ENCODE results near the gene ZBTB34. TPM values are rescaled to one million over a fixed set of nuclear protein-coding genes. Genes with fewer than 3 reads are reported as not detected.

ZBTB34 gene
- polyA plus RNA-seq, 1 donor from 2014 or later: 19.5 TPM

- Histone ChIP-seq H3K4me3 (ENCODE audit: low read length) (no peak overlapping the region), H3K27ac (ENCODE audit: low read length) (no peak overlapping the region), H2AFZ (ENCODE audit: low read depth, low read length) (no peak overlapping the region)
Measured at GRCh38 chr9:126880947-126881332, 20.5 kb downstream of the ZBTB34 start.

DNA sequence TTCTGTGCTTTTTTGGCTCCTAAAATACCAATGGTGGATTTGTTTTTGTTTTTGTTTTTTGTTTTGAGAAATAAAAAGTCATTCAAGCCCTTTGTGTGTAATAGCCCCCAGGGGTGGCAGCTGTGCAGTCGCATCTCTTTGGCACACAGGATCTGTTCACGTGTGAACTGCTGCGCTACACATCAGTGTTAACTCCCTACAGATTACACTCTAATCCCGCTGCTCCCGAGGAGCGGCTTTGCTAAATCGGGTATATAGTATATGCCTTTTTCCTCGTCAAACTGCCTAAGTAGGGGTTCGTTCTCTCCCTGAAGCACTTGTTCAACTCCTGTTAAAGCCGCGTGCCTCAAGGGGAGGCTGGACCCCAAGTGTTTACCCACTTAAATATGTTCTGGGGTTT lies 22.3 kb downstream of the ZBTB34 start:
- H3K9me2 ChIP-seq (ENCODE audit: insufficient read depth, low read length): no peaks in the 10 kb centered on the region
- H3K79me2 ChIP-seq (replicated peaks; ENCODE audit: insufficient read depth, low read length): no peaks in the 10 kb centered on the region
- no peaks in the 10 kb centered on the region for H3F3A ChIP-seq (ENCODE audit: insufficient read depth, low read length, poor library complexity, severe bottlenecking)
- H3K27me3 ChIP-seq (ENCODE audit: insufficient read depth, low read depth, low read length): no peaks in the 10 kb centered on the region
- H3K4me3 ChIP-seq (ENCODE audit: low read length): no peak overlapping the region
- no peaks in the 10 kb centered on the region for H3K36me3 ChIP-seq (ENCODE audit: insufficient read depth, low read length)
- TF ChIP-seq RAD21 (conservative IDR thresholded peaks at IDR 0.05) (no peak), POLR2AphosphoS5 (IDR thresholded peaks at IDR 0.05) (no peak), TAF1 (IDR thresholded peaks at IDR 0.05; ENCODE audit: low read depth) (no peak), EP300 (conservative IDR thresholded peaks at IDR 0.05; ENCODE audit: poor library complexity, severe bottlenecking) (no peak), SMC3 (conservative IDR thresholded peaks at IDR 0.05; ENCODE audit: poor library complexity) (no peak), REST (IDR thresholded peaks at IDR 0.05; ENCODE audit: borderline replicate concordance) (no peak), MXI1 (conservative IDR thresholded peaks at IDR 0.05; ENCODE audit: poor library complexity, severe bottlenecking) (no peak)
- no peak overlapping the region for H3K4me2 ChIP-seq (ENCODE audit: low read length)
- H4K20me1 ChIP-seq (ENCODE audit: insufficient read depth): no peaks in the 10 kb centered on the region
- H2AFZ ChIP-seq (ENCODE audit: low read depth, low read length): no peak overlapping the region
- H3K9ac ChIP-seq (ENCODE audit: low read length): no peak overlapping the region
- H3K27ac ChIP-seq (ENCODE audit: low read length): no peak overlapping the region
- H3K9me3 ChIP-seq (ENCODE audit: low read length): no peaks in the 10 kb centered on the region

More at GRCh38 chr9:126880947-126881332, 20.5 kb downstream of the ZBTB34 start:
- H3K9me2 ChIP-seq (ENCODE audit: insufficient read depth, low read length): no peaks in the 10 kb centered on the region
- H3F3A ChIP-seq (ENCODE audit: insufficient read depth, low read length, poor library complexity, severe bottlenecking): no peaks in the 10 kb centered on the region
- H3K9me3 ChIP-seq (ENCODE audit: low read length): no peaks in the 10 kb centered on the region
- no peaks in the 10 kb centered on the region for H4K20me1 ChIP-seq (ENCODE audit: insufficient read depth)
- H3K4me2 ChIP-seq (ENCODE audit: low read length): no peak overlapping the region
- H3K36me3 ChIP-seq (ENCODE audit: insufficient read depth, low read length): no peaks in the 10 kb centered on the region
- H3K9ac ChIP-seq (ENCODE audit: low read length): no peak overlapping the region
- H3K79me2 ChIP-seq (replicated peaks; ENCODE audit: insufficient read depth, low read length): no peaks in the 10 kb centered on the region
- TF ChIP-seq MXI1 (conservative IDR thresholded peaks at IDR 0.05; ENCODE audit: poor library complexity, severe bottlenecking) (no peak), POLR2AphosphoS5 (IDR thresholded peaks at IDR 0.05) (no peak), SMC3 (conservative IDR thresholded peaks at IDR 0.05; ENCODE audit: poor library complexity) (no peak), EP300 (conservative IDR thresholded peaks at IDR 0.05; ENCODE audit: poor library complexity, severe bottlenecking) (no peak)
- H3K27me3 ChIP-seq (ENCODE audit: insufficient read depth, low read depth, low read length): no peaks in the 10 kb centered on the region

- Histone ChIP-seq H3K36me3 (ENCODE audit: insufficient read depth, low read length) (no peaks in the 10 kb centered on the region), H3F3A (ENCODE audit: insufficient read depth, low read length, poor library complexity, severe bottlenecking) (no peaks in the 10 kb centered on the region), H3K4me3 (ENCODE audit: low read length) (no peak overlapping the region), H3K4me2 (ENCODE audit: low read length) (no peak overlapping the region), H3K9me3 (ENCODE audit: low read length) (no peaks in the 10 kb centered on the region), H3K9ac (ENCODE audit: low read length) (no peak overlapping the region), H3K27ac (ENCODE audit: low read length) (no peak overlapping the region), H3K9me2 (ENCODE audit: insufficient read depth, low read length) (no peaks in the 10 kb centered on the region), H3K27me3 (ENCODE audit: insufficient read depth, low read depth, low read length) (no peaks in the 10 kb centered on the region), H2AFZ (ENCODE audit: low read depth, low read length) (no peak overlapping the region), H3K79me2 (replicated peaks; ENCODE audit: insufficient read depth, low read length) (no peaks in the 10 kb centered on the region), H4K20me1 (ENCODE audit: insufficient read depth) (no peaks in the 10 kb centered on the region)
- TF ChIP-seq RAD21 (conservative IDR thresholded peaks at IDR 0.05): no peak
- no peak for TF ChIP-seq MXI1 (conservative IDR thresholded peaks at IDR 0.05; ENCODE audit: poor library complexity, severe bottlenecking)
- no peak for TF ChIP-seq TAF1 (IDR thresholded peaks at IDR 0.05; ENCODE audit: low read depth)
- TF ChIP-seq, protein P1, sequence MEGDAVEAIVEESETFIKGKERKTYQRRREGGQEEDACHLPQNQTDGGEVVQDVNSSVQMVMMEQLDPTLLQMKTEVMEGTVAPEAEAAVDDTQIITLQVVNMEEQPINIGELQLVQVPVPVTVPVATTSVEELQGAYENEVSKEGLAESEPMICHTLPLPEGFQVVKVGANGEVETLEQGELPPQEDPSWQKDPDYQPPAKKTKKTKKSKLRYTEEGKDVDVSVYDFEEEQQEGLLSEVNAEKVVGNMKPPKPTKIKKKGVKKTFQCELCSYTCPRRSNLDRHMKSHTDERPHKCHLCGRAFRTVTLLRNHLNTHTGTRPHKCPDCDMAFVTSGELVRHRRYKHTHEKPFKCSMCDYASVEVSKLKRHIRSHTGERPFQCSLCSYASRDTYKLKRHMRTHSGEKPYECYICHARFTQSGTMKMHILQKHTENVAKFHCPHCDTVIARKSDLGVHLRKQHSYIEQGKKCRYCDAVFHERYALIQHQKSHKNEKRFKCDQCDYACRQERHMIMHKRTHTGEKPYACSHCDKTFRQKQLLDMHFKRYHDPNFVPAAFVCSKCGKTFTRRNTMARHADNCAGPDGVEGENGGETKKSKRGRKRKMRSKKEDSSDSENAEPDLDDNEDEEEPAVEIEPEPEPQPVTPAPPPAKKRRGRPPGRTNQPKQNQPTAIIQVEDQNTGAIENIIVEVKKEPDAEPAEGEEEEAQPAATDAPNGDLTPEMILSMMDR (IDR thresholded peaks at IDR 0.05; ENCODE audit: poor library complexity, severe bottlenecking): no peak
- TF ChIP-seq REST (IDR thresholded peaks at IDR 0.05; ENCODE audit: borderline replicate concordance): no peak
- no peak for TF ChIP-seq EZH2 (IDR thresholded peaks at IDR 0.05; ENCODE audit: borderline replicate concordance, insufficient read depth, low read length, poor library complexity, severe bottlenecking)
- TF ChIP-seq POLR2AphosphoS5 (IDR thresholded peaks at IDR 0.05): no peak
- TF ChIP-seq EP300 (conservative IDR thresholded peaks at IDR 0.05; ENCODE audit: poor library complexity, severe bottlenecking): no peak
- no peak for TF ChIP-seq SMC3 (conservative IDR thresholded peaks at IDR 0.05; ENCODE audit: poor library complexity)
Measured at GRCh38 chr9:126883636-126884035, 23.2 kb downstream of the ZBTB34 start.
